KMS-11 (cell line): ENCODE results near the gene ANO6.

Source experiments
- H2AFZ ChIP-seq: fragments of 200-600 bp; sonication (generic); 2 replicates; pipeline ENCODE4 v1.6.1; 2016; ENCODE audit warnings: antibody characterized with exemption, mixed run types, low read depth
- H3K27ac ChIP-seq: fragments of 200-600 bp; sonication (generic); 2 replicates; pipeline ENCODE4 v1.6.1; 2016; ENCODE audit warnings: mild to moderate bottlenecking, mixed run types
- H3K27me3 ChIP-seq: fragments of 200-600 bp; sonication (generic); 2 replicates; pipeline ENCODE4 v1.6.1; 2017; ENCODE audit warnings: mild to moderate bottlenecking, low read depth, mixed run types, moderate library complexity; ENCODE audit not compliant: insufficient read depth
- H3K36me3 ChIP-seq: fragments of 200-600 bp; sonication (generic); 2 replicates; pipeline ENCODE4 v1.6.1; 2017; ENCODE audit warnings: mild to moderate bottlenecking, mixed run types; ENCODE audit not compliant: insufficient read depth
- H3K4me1 ChIP-seq: fragments of 200-600 bp; sonication (generic); 2 replicates; pipeline ENCODE4 v1.6.1; 2016; ENCODE audit warnings: mild to moderate bottlenecking, low read depth, mixed run types; ENCODE audit not compliant: poor library complexity, severe bottlenecking
- H3K4me2 ChIP-seq: fragments of 200-600 bp; sonication (generic); 2 replicates; pipeline ENCODE4 v1.7.0; 2016; ENCODE audit warnings: mild to moderate bottlenecking, mixed run types
- H3K4me3 ChIP-seq: fragments of 200-600 bp; sonication (generic); IDR thresholded peaks from 2 replicates; pipeline ENCODE4 v1.6.1; 2017; ENCODE audit warnings: low read depth, low read length, mixed read lengths; ENCODE audit not compliant: insufficient read depth
- H3K79me2 ChIP-seq: fragments of 200-600 bp; sonication (generic); 2 replicates; pipeline ENCODE4 v1.6.1; 2016; ENCODE audit warnings: low read depth, mixed run types; ENCODE audit not compliant: insufficient read depth
- H3K9ac ChIP-seq: fragments of 200-600 bp; sonication (generic); 2 replicates; pipeline ENCODE4 v1.6.1; 2016; ENCODE audit warnings: mild to moderate bottlenecking, mixed run types
- H4K20me1 ChIP-seq: fragments of 200-600 bp; sonication (generic); 2 replicates; pipeline ENCODE4 v1.6.1; 2016; ENCODE audit warnings: mild to moderate bottlenecking, mixed run types; ENCODE audit not compliant: insufficient read depth
- TF ChIP-seq, protein P1 (sequence below): fragments of 200-600 bp; sonication (generic); conservative IDR thresholded peaks from 2 replicates; pipeline ENCODE4 v1.6.1; 2017; ENCODE audit warnings: low read depth, mild to moderate bottlenecking, antibody characterized with exemption, low read length, moderate library complexity, mixed read lengths

The ANO6 gene

DNA sequence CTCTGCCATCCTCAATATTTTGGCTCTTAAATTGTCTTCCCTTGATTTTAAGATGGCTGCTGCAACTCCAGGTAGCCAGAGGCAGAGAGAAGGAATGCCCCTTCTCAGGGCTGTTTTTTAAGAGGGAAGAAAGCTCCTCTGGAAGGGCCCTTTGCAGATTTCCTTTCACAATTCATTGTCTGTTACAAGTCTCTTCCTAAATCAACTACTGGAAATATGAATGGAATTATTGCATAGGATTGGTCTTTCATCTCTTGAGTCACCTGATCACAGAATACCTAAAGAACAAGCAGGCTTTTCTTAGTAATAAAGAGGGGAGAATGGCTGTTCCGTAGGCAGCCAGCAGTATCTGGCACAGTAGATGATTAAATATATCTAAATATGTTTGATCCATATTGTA lies 118.5 kb downstream of the ANO6 start:
- H3K27me3 ChIP-seq, result no peaks in the 10 kb centered on the region
- H3K4me3 ChIP-seq, result no peak overlapping the region
- H3K79me2 ChIP-seq, result no peaks in the 10 kb centered on the region
- TF ChIP-seq, protein P1, sequence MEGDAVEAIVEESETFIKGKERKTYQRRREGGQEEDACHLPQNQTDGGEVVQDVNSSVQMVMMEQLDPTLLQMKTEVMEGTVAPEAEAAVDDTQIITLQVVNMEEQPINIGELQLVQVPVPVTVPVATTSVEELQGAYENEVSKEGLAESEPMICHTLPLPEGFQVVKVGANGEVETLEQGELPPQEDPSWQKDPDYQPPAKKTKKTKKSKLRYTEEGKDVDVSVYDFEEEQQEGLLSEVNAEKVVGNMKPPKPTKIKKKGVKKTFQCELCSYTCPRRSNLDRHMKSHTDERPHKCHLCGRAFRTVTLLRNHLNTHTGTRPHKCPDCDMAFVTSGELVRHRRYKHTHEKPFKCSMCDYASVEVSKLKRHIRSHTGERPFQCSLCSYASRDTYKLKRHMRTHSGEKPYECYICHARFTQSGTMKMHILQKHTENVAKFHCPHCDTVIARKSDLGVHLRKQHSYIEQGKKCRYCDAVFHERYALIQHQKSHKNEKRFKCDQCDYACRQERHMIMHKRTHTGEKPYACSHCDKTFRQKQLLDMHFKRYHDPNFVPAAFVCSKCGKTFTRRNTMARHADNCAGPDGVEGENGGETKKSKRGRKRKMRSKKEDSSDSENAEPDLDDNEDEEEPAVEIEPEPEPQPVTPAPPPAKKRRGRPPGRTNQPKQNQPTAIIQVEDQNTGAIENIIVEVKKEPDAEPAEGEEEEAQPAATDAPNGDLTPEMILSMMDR, result no peak
- no peak overlapping the region for H2AFZ ChIP-seq
- no peaks in the 10 kb centered on the region for H4K20me1 ChIP-seq
- H3K4me2 ChIP-seq, result no peak overlapping the region
- no peak overlapping the region for H3K27ac ChIP-seq
- H3K36me3 ChIP-seq, result no peaks in the 10 kb centered on the region
- H3K9ac ChIP-seq, result no peak overlapping the region
- H3K4me1 ChIP-seq, result peaks cover 17% of the 10 kb centered on the region

DNA sequence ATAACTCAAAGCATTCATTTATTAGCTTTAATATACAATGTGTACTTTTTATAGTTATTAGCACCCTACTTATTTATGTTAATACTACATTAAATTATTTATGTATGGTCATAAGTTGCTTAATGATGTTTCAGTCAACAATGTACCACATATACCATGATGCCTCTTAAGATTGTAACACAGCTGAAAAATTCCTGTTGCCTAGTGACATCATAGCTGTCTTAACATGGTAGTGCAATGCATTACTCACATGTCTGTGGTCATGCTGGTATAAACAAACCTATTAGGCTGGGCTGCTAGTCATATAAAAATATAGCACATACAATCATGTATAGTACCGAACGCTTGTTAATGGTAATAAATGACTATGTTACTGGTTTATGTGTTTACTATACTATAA lies 120.4 kb downstream of the ANO6 start:
- no peaks in the 10 kb centered on the region for H3K27me3 ChIP-seq
- peaks cover 17% of the 10 kb centered on the region for H3K4me1 ChIP-seq
- H2AFZ ChIP-seq, result no peak overlapping the region
- TF ChIP-seq, protein P1, result no peak
- no peaks in the 10 kb centered on the region for H3K36me3 ChIP-seq
- no peak overlapping the region for H3K9ac ChIP-seq
- H3K27ac ChIP-seq, result no peak overlapping the region
- H3K4me2 ChIP-seq, result no peak overlapping the region
- H3K79me2 ChIP-seq, result no peaks in the 10 kb centered on the region
- no peak overlapping the region for H3K4me3 ChIP-seq
- H4K20me1 ChIP-seq, result no peaks in the 10 kb centered on the region

DNA sequence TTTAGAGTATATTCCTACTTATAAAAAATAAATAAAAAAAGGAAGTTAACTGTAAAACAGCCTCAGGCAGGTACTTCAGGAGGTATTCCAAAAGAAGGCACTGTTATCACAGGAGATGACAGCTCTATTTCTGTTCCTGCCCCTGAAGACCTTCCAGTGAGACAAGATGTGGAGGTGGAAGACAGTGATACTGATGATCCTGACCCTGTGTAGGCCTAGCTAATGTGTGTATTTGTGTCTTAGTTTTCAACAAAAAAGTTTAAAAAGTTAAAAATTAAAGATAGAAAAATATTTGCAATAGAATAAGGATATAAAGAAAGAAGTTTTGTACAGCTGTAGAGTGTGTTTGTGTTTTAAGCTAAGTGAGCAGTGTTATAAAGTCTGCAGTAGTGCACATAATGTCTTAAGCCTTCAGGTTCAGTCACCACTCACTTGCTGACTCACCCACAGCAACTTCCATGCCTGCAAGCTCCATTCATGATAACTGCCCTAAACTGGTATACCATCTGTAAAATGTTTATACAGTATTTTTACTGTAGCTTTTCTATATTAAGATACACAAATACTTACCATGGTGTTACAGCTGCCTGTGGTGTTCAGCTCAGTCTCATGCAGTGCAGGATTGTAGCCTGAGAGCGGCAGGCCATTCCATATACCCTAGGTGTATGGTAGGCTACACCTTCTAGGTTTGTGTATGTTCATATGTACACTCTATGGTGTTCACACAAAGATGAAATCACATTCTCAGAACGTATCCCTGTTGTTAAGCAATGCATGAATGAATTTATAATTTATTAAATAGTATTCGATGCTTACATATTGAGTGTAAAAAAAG lies 121.1 kb downstream of the ANO6 start:
- H3K9ac ChIP-seq, result no peak overlapping the region
- H3K27ac ChIP-seq, result no peak overlapping the region
- H3K79me2 ChIP-seq, result no peaks in the 10 kb centered on the region
- H3K4me2 ChIP-seq, result no peak overlapping the region
- H3K36me3 ChIP-seq, result no peaks in the 10 kb centered on the region
- H3K4me3 ChIP-seq, result no peak overlapping the region
- TF ChIP-seq, protein P1, result no peak
- H2AFZ ChIP-seq, result no peak overlapping the region
- no peaks in the 10 kb centered on the region for H3K27me3 ChIP-seq
- H3K4me1 ChIP-seq, result peaks cover 17% of the 10 kb centered on the region
- H4K20me1 ChIP-seq, result no peaks in the 10 kb centered on the region

DNA sequence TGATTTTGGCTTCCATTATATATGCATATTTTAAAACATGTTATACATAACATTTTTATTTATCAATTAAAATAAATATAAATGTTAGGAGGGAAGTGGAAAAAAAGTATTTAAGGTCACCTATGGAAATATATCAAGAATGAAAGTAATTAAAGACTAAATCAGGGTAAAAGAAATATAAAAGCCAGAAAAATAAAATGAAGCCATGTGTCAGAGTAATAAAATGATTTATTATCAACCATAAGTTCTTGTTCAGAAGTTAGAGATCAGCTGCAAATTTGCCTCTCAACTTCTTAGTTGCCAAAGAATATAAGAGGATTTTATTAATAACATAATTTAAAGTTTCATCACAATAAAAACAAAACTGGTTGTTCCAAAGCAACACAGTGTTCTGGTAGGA lies 121.9 kb downstream of the ANO6 start:
- Histone ChIP-seq H4K20me1 (no peaks in the 10 kb centered on the region), H3K27ac (no peak overlapping the region), H2AFZ (no peak overlapping the region), H3K79me2 (no peaks in the 10 kb centered on the region), H3K4me2 (no peak overlapping the region), H3K27me3 (no peaks in the 10 kb centered on the region), H3K9ac (no peak overlapping the region), H3K4me3 (no peak overlapping the region), H3K4me1 (peaks cover 17% of the 10 kb centered on the region), H3K36me3 (no peaks in the 10 kb centered on the region)
- TF ChIP-seq, protein P1, result no peak
